Gastrocnemius medialis (tissue), 4 donors: ENCODE results near the gene DNAAF1.
A peak's percentile ranks its signal among the peaks of the same experiment; 100 is the strongest.

Experiments
- POLR2A ChIP-seq, 2 donors: fragments of 450-650 bp; IDR thresholded peaks; one replicate each; pipeline ENCODE4 v1.6.1; 2017; ENCODE audit warnings: antibody characterized with exemption in 2 of 2, mild to moderate bottlenecking in 2 of 2, moderate library complexity in 2 of 2
- TF ChIP-seq, protein P1 (sequence below), 5 experiments: fragments of 450-650 bp in 3 of 5; fragments of 200-600 bp in 2 of 5; sonication (generic) in 2 of 5; IDR thresholded peaks in 4 of 5; conservative IDR thresholded peaks in 1 of 5; 1 replicate in 4 of 5; 2 replicates in 1 of 5; pipeline ENCODE4 v1.5.1; 2016 to 2019; ENCODE audit warnings: antibody characterized with exemption in 5 of 5, mild to moderate bottlenecking in 3 of 5, moderate library complexity in 3 of 5

GRCh38 chr16:84115919-84116719 lies 29.0 kb upstream of the DNAAF1 start:
- TF ChIP-seq, protein P1, sequence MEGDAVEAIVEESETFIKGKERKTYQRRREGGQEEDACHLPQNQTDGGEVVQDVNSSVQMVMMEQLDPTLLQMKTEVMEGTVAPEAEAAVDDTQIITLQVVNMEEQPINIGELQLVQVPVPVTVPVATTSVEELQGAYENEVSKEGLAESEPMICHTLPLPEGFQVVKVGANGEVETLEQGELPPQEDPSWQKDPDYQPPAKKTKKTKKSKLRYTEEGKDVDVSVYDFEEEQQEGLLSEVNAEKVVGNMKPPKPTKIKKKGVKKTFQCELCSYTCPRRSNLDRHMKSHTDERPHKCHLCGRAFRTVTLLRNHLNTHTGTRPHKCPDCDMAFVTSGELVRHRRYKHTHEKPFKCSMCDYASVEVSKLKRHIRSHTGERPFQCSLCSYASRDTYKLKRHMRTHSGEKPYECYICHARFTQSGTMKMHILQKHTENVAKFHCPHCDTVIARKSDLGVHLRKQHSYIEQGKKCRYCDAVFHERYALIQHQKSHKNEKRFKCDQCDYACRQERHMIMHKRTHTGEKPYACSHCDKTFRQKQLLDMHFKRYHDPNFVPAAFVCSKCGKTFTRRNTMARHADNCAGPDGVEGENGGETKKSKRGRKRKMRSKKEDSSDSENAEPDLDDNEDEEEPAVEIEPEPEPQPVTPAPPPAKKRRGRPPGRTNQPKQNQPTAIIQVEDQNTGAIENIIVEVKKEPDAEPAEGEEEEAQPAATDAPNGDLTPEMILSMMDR (IDR thresholded peaks at IDR 0.05 in 4 of 5, conservative IDR thresholded peaks at IDR 0.05 in 1 of 5), result peak in 2 of 5 experiments; percentile 17 to 48
- no peak for TF ChIP-seq POLR2A (IDR thresholded peaks at IDR 0.05)
